GM19239 (cell line): Measurements from ENCODE around the gene KCTD20.
"Not testable (repeated sequence)": the region's sequence is repeated elsewhere in the genome, so short reads cannot be mapped to it uniquely, and the experiment has no call there.

ENCODE experiments used
- DNase-seq: peaks from one replicate; pipeline ENCODE4 v3.0.0; 2011; ENCODE audit warnings: low spot score; ENCODE audit not compliant: insufficient read length
- FAIRE-seq: peaks from 2 replicates; lab custom pipeline; 2011; peaks lifted over from hg19 to GRCh38; lab: Jason Lieb, UNC

KCTD20 gene

GRCh38 chr6:36443471-36444428 lies 950 bp downstream of the KCTD20 start:
- DNase-seq (no peak), FAIRE-seq (peak; percentile 87)

DNA sequence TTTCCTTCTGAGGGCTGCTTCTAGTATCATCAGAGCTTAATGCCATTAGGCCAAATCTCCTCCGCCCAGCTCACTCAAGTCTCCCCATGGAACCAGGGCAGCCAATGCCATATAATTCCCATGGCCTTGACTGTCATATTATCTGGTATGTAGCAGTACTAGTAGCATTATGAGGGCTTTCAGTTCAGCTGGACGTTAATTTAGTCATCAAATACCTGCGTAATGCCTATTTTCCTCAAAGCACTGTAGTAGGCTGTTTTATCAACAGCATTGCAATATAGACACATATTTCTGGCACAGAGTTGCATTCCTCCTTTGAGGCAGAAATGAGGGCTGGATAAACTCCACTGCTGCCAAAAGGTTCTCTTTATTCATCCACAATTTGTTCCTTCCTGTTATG lies 1.7 kb downstream of the KCTD20 start:
- no peak for DNase-seq
- no peak for FAIRE-seq

DNA sequence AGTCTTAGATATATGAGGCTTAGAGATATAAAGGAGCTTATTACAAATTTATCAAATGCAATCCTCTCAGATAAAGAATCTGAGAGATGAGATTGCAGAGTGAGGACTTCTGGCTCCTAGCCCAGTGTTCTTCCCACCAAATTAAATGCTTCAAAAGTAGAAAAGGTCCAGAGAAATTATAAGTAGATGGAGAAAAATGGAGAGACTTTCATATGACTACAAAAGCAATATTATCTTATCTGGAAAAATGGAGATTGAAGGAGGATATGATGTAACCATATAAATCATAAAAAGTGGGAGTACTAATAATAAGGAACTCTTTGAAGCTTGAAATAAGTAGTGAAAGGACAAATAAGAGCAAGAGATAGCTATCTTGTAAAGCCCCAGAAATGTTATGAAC lies 2.8 kb downstream of the KCTD20 start:
- DNase-seq: no peak
- no peak for FAIRE-seq

DNA sequence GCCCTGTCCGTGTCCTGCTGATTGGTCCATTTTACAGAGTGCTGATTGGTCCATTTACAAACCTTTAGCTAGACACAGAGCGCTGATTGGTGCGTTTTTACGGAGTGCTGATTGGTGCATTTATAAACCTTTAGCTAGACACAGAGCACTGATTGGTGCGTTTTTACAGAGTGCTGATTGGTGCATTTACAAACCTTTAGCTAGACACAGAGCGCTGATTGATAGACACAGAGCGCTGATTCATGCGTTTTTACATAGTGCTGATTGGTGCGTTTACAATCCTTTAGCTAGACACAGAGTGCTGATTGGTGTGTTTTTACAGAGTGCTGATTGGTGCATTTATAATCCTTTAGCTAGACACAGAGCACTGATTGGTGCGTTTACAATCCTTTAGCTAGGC lies 6.4 kb downstream of the KCTD20 start:
- DNase-seq, FAIRE-seq: not testable (repeated sequence)

DNA sequence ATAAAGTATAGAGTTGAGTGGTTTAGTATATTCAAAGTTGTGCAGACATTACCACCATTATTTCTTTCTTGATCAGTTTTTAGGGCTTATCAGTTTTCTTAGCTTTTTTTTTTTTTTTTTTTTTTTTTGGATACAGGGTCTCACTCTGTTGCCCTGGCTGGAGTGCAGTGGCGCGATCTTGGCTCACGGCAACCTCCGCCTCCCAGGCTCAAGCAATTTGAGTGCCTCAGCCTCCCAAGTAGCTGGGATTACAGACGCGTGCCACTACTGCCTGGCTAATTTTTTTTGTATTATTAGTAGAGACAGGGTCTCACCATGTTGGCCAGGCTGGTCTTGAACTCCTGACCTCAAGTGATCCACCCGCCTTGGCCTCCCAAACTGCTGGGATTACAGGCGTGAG lies 10.1 kb downstream of the KCTD20 start:
- FAIRE-seq, DNase-seq: not testable (repeated sequence)

DNA sequence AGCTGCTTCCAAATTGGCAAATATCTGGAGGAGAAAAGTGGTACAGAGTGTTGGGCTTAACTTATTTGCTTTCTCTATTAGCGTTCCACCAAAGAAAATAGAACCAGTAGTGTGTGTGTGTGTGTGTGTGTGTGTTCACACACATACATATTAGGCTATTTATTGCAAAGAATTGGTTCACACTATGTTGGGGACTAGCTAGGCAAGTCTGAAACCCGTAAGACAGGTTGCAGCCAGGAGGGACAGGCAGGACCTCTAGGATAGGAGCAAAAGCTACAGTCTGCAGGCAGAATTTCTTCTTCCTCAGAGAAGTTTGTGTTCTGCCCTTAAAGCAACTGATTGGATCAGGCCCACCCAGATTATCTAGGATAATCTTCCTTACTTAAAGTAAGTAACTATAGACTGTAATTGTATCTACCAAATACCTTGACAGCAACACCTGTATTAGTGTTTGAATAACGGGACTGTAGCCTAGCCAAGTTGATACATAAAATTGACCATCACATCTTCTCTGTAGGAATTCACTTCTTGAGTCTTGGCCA lies 12.8 kb downstream of the KCTD20 start:
- FAIRE-seq (no peak), DNase-seq (no peak)

DNA sequence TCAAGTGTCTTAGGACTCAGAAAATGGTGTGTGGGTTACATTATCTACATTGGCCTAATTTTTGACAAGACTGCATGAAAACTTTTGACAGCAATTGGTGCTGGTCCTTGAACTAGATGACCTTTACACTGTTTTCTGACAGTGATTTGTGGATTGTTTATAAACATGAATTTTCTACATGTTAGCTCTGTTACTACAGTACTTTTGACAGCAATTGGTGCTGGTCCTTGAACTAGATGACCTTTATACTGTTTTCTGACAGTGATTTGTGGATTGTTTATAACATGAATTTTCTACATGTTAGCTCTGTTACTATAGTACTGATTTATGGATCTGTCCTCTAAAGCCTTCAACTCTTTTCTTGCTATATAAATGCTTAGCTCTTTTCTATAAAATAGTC lies 16.7 kb downstream of the KCTD20 start:
- FAIRE-seq: no peak
- no peak for DNase-seq

DNA sequence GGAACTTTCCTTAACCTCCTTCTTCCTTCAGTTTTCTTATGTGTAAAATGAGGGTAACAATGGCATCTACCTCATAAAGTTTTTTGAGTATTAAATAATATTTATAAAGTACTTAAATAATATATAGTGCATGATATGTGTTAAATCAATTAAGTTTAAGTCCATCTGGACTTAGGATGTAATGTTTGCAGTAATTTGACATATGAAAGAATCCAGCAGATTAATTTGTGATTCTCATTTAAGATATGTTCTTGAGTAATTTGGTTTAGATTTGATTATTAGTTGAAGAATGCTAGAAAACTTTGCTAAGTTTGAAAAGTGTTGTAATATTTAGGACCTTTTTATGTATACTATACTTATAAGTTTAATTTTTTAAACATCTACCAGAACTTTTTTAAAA lies 18.1 kb downstream of the KCTD20 start:
- no peak for DNase-seq
- peak; percentile 77 for FAIRE-seq

DNA sequence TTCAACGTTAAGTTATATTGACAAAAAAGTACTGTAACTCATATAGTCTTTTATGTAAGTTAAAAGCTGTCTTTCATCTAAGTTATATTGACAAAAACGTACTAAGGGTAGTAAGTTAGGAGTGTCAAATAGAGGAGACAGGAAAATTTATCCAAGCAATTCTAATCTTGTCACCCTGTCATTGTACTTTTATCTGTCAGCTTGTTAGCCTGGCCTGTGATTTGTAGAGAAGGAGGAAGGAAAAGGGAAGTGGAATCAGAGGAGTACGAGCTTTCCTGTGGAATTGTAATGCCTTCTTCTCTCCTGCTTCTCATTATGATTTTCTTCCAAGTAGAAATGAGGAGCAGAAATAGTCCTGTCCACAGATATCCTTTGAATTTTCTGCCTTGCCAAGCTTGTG lies 18.8 kb downstream of the KCTD20 start:
- no peak for DNase-seq
- peak; percentile 80 for FAIRE-seq

GRCh38 chr6:36463676-36464075 lies 20.9 kb downstream of the KCTD20 start:
- FAIRE-seq (no peak), DNase-seq (no peak)

- DNase-seq (no peak), FAIRE-seq (peak; percentile 35)
Measured at GRCh38 chr6:36464233-36464632, 21.4 kb downstream of the KCTD20 start.

GRCh38 chr6:36467625-36468024 lies 24.8 kb downstream of the KCTD20 start:
- FAIRE-seq (no peak), DNase-seq (no peak)

DNA sequence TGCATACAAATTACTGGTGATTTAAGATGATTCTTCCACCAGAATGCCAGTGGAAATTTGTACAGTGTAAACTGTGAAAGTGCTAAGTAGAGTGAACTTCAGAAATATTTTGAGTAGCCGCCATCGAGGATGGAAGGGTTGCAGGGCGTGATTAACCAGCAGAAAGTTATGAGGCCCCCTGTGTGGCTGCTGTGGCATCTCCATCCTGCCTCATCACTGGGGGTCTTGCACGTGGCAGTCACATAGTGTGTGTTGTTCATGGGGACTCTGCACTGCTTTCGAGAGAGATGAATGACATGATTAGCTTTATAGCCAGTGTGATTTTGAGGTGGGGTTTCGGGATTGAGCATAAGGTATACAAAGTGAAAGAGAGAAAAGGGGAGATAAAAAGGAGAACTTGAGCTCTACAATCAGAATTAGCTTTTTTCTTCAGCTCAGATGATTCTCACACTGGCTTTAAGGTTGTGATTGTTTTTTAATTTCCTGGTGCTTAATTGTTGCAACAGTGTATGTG lies 26.4 kb downstream of the KCTD20 start:
- DNase-seq (no peak), FAIRE-seq (peak; percentile 37)

DNA sequence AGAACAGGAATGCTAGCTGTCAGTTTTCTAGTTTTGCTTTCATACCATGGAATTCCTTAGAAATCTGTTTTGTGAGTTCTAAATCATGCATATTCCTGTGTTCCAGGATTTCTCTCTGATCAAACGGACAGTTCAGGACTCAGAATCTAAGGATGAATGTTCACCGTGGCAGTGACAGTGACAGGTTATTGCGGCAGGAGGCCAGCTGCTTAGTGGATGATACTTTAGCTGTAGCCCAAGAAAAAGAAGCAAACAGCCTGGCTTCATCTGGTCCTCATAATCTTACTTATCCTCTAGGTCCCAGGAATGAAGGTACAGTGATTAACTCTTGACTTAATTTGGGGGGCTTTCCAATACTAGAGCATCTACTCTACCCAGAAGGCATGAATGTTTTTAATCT lies 27.1 kb downstream of the KCTD20 start:
- no peak for FAIRE-seq

GRCh38 chr6:36478051-36478526 lies 35.3 kb downstream of the KCTD20 start:
- DNase-seq: no peak
- FAIRE-seq: no peak

More for the DNA sequence above, 27.1 kb downstream of the KCTD20 start:
- DNase-seq: no peak

DNA sequence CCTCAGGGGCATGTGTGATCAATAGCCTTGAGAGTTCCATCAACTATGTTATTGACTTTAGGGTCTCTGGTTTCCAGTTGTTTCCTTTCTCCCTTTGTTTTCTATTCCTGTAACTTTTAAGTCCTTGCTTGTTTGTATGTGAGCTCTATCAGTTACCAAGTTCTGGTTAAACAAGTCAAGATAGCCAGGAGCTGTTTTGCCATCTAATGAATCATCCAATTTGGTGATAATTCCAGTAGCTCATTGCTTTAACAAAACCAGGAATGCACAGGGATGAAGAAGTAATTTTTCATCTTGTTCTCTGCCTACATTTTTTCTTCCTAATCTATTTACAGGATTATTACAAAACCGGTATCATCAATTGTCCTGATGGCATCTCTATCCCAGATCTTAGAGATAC lies 36.5 kb downstream of the KCTD20 start:
- DNase-seq: no peak
- FAIRE-seq: no peak

DNA sequence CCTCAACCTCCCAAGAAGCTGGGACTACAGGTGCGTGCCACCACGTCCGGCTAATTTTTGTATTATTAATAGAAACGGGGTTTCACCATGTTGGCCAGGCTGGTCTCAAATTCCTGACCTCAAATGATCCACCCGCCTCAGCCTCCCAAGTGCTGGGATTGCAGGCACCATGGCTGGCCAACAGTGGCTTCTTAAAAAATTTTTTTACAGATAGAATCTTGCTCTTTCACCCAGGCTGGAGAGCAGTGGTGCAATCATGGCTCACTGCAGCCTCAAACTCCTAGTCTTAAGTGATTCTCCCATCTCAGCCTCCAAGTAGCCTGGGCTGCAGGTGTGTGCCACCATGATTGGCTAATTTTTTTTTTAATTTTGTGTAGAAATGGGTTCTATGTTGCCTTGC lies 40.5 kb downstream of the KCTD20 start:
- FAIRE-seq: not testable (repeated sequence)

GRCh38 chr6:36484736-36485135 lies 41.9 kb downstream of the KCTD20 start:
- DNase-seq: no peak
- no peak for FAIRE-seq

More for the DNA sequence above, 40.5 kb downstream of the KCTD20 start:
- DNase-seq: not testable (repeated sequence)

DNA sequence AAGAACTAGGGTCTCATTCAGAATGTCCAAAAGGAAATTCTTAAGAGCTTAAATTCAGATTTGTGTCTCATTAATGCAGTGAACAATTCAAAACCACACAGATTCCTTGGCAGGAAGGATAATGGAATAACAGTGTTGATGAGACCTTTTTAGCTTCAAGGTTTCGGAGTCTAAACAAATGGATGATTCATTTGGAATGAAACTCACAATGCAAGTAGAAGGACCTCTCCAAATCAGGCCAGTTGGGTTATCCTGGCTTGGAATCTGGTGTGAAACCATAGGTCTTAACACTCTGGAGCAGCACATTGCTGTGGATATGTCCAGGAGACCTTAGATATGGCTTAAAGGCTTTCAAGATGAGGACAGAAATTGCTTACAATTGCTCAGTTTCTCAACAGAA lies 44.9 kb downstream of the KCTD20 start:
- FAIRE-seq (no peak), DNase-seq (no peak)

DNA sequence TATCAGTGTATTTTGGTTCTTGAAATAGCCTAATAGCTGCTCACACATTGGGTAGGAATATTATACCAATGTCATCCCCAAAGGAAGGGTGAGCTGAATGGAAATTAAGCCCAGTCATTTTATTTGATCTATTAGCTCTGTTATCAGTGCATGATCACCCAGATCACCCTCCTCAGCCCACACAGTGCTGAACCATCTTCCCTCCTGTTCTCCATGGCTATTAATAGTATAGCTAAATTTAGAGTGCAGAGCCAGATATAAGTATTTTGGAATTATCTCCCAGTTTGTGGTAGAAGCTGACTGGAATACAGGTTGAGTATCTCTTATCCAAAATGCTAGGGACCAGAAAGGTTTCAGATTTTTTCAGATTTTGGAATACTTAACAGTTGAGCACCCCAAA lies 45.4 kb downstream of the KCTD20 start:
- no peak for DNase-seq
- FAIRE-seq: no peak

GRCh38 chr6:36489426-36489825 lies 46.6 kb downstream of the KCTD20 start:
- DNase-seq (no peak), FAIRE-seq (peak; percentile 11)
